ENCODE data around the gene GIT2.
"Not testable (repeated sequence)": the region's sequence is repeated elsewhere in the genome, so short reads cannot be mapped to it uniquely, and the experiment has no call there.

The GIT2 gene

DNA sequence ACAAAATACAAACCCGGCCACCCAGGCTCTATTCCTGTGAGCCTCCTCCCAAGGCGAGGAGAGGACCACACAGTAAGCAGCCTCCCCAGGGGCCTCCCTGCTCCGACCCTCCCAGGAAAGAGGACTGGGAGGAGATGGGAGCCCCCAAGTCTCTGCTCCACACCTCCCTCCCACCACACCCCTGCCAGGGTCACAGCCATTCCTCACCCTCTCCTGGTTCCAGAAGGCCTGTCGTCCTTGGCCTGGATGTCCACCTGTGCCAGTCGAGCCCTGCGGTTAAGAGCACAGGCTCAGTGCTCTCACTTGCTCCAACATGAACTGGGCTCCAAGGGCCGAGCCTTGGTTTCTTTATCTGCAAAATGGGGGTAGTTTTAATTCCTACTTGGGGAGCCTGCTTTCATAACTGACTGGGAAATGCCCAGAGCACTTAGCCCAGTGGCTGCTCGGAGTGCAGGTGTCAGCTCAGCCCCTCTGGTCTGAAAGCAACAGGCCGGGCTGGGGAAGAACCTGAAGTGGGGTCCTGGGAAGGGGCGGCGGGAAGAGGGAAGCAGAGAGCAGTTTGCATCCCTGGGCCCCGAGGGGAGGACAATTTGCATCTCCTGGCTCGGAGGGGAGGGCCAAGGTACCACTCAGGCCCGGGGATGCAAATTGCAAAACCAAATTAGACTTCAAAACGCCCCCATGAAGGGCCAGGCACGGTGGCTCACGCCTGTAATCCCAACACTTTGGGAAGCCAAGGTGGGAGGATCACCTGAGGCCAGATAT lies 72.5 kb downstream of the GIT2 start:
- DNase-seq = no peak

DNA sequence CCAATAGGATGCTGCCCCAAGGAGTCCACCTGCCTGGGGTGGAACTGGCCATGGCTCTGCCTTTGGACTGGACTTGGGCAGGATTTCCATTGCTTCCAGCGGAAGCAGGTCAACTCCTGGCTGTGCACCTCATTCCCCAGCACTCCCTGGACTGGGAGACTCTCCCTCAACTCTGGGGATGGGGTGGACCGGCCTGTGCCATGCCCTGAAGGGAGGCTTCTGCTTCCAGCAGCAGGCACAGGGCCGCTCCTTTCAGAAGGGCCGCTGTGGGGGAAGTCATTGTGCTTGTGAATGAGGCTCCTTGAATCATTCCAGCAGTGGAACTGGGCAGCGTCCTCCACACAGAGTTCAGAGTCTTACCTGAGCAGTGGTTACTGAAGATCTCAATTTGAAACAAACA lies 73.1 kb downstream of the GIT2 start:
- DNase-seq = no peak

DNA sequence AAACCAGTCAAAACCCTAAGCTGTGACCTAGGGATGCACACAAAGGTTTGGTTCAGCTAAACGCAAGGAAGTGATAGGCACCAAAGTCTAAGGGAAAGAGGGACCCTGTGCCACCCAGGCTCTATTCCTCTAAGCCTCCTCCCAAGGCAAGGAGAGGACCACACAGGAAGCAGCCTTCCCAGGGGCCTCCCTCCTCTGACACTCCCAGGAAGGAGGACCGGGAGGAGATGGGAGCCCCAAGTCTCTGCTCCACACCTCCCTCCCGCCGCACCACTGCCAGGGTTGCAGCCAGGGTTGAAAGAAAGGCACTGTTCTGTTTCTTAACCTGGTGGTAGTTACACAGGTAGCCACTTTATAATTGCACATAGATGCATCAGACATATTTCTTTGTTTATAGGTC lies 74.2 kb downstream of the GIT2 start:
- DNase-seq = no peak

DNA sequence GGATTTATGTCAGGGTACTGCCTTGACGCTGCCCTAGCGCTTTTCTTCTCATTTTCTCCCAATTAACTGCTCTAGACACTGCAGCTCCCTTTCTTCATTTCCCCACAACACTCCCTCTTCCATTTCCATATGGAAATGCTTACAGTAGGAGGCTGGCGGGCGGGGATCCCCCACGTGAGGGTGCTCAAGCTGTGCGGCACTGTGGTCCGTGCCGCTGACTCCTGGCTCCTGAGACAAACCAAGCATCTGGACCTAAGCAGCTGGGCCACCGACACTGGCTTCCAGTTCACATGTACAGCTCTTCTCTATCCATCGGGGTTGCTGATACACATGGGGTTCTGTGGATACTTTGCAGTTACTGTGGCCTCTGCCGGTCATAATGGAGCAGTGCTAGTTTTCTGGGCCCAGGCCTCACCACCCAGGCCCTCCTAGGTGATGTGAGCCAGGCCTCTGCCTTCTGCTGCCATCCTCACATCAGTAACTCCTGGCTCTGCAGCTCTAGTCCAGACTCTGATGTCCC lies 75.8 kb downstream of the GIT2 start:
- no peak for DNase-seq

- DNase-seq = no peak
These were observed 76.7 kb downstream of the GIT2 start for GRCh38 chr12:109919456-109919855.

DNA sequence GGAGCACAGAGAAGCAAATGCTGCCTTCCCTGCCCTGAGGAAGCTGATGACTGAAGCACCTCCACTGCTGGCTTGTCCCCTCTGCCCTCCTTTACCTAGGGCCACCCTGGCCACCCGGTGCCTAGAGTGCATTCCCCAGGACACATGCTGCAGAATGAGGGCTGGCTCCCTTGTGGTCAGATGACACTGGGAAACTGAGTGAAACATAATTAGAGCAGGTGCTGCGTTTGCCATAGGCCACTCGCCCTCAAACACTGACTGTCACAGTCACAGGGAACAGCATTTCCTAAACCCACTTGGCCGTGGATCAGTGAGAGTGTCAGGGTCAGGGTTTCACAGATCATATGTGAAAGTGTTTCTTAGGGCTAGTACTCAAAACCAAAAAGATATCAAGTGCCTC lies 80.1 kb downstream of the GIT2 start:
- no peak for DNase-seq

DNA sequence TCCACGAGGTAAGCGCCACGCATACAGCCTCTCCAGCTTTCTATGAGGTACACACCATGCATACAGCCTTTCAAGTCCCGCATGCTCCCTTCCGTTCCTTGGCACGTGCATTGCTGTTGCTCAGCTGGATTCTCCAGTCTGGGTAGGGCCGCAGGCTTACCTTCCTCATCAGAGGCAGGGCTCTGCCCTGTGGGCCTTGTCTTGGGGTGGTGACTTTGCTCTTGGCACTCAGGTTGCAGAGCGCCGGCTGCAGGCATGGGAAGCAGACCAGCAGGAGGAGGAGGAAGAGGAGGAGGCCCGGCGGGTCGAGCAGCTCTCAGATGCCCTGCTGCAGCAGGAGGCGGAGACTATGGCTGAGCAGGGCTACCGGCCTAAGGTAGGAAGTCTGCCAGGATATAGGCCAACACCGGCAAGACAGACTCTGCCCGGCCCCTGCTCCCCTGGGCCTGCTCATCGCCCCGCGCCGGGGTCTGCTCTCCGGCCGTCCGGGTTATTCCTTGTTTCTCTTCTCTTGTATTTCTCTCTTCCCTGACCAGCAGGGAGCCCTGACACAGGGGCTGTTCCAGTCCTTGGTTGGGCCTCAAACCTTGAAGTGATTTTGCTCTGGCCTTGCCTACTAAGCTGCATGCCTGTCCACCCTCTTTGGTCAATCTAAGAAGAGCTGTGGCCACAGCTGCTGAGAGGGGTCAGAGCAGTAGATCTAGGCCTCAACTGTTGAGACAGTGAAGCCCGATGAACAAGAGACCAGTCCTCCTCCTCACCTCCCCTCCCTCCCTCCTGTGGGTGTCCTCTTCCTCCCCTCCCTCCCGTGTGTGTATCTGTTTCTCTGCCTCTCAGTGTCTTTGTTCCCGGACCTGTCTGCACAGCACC lies 80.8 kb downstream of the GIT2 start:
- DNase-seq = no peak

DNA sequence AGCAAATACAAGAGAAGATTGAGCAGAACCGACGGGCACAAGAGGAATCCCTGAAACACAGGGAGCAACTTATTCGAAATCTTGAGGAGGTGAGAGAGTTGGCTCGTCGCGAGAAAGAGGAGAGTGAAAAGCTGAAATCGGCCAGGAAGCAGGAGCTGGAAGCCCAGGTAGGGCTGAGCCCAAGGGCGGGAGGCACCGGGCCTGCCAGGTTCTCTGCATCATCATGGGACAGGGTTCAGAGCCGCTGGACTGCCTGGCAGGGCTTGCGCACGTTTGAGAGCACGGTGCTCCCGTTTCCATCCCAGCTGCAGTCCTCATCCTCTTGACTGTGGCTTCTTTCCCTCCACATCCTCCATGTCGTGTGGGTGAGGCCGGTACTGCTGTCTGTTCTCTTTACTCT lies 81.7 kb downstream of the GIT2 start:
- no peak for DNase-seq

- DNase-seq = no peak
These were observed 83.3 kb downstream of the GIT2 start for GRCh38 chr12:109912855-109913321.

- DNase-seq = no peak
These were observed 85.2 kb downstream of the GIT2 start for GRCh38 chr12:109910969-109911348.

- DNase-seq = no peak
These were observed 85.8 kb downstream of the GIT2 start for GRCh38 chr12:109910254-109910968.

GRCh38 chr12:109905301-109905700 lies 90.9 kb downstream of the GIT2 start:
- DNase-seq = no peak

DNA sequence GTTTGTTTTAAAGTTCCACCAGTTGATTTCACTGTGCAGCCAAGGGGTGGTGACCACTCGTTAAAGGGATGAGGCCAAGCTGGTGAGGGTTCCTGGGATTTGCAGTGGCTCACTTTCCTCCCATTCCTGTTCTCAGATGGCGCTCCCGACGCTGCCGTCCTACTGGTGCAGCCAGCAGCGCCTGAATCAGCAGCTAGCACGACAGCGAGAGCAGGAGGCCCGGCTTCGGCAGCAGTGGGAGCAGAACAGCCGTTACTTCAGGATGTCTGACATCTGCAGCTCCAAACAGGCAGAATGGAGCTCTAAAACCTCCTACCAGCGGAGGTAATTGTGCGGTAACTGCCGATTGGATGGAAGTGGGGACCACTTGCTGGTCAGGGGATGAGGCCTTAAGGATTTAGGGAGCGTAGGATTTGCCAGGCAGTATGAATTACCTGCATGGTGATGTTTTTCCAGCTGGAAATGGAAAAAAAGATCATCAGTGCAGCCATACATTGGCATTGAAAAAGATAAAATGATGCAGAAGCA lies 93.2 kb downstream of the GIT2 start:
- no peak for DNase-seq

DNA sequence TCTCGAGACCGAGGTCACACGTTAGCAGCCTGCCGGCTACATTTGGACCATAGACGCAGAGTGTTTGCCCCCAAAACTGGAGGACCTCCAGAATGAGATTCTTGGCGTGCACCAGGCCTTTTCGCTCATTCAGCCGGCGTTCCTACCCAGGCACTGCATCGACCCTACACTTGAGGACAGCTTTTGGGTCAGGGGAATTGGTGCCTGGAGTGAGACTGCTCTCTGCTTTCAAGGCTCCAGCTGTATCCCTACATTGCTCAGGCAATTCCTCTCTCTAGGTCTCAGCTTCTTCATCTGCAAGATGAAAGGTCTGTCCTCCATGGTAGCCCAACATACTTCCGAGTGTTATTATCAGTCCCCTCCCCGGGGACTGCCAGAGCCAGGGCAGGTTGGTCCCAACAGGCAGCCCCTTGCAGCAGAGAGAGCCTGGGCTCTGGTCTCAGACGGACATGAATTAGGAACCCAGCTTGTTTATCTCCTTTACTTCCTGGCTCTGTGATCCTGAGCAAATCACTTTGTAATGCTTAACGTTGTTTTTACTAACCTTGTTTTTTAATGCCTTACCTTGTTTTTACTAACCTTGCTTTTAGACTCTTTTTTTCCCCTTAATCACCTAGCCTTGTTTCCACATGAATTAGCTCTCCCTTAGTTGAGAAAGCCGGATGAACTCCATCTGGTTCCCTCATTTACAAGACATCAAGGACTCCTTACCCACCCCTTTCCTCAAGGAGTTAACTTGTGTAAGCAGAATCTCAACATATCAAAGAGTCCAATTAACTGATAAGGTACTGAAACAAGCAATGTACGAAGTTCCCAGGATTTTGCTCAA lies 95.2 kb downstream of the GIT2 start:
- DNase-seq = peak in 3 of 51 donors; percentile 10 to 48 (median 31)

GRCh38 chr12:109899783-109900751 lies 96.1 kb downstream of the GIT2 start, which contains the start of gene TCHP:
TCHP (plus strand) TSS chr12:109900274; CDS start chr12:109903027, 2,753 bp downstream.
- peak; percentile 23 to 93 (median 77) for DNase-seq

- not testable (repeated sequence) for DNase-seq
These were observed 96.8 kb downstream of the GIT2 start for GRCh38 chr12:109899345-109899744.

DNA sequence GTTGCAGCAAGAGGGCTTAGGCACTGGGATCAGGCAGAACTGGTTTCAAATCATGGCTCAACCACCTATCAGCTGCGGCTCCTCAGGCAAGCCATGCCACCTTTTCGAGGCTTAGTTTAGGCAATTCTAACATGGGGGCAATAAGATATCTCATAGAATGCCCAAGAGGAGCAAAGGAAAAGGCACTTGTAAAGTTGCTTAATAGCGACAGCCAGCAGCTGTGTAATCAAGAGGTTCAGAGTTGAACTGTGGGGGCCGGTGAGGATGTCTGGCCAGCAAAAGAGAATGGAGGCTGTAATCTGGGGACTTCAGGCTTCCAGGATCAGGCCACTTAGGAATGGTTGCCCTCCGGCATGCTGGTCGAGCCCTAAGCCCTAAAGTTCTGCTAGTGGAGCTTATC lies 99.1 kb downstream of the GIT2 start:
- no peak for DNase-seq

GRCh38 chr12:109896188-109896587 lies 100.0 kb downstream of the GIT2 start:
- no peak for DNase-seq

- DNase-seq = no peak
These were observed 101.2 kb downstream of the GIT2 start for GRCh38 chr12:109894939-109895338.
